HL-60 (cell line): Measurements from ENCODE around the gene SCMH1.

Experiments used
- DNase-seq, 2 experiments: peaks; one replicate each; pipeline ENCODE4 v3.0.0-alpha.2; 2010 to 2020; ENCODE audit warnings: low read depth in 1 of 2, low spot score in 1 of 2
- H3K27ac ChIP-seq: fragments of 250-450 bp; sonication (Bioruptor Pico); replicated peaks from 2 replicates; pipeline ENCODE4 v1.5.1; 2020; ENCODE audit warnings: mild to moderate bottlenecking, moderate library complexity
- H3K27me3 ChIP-seq: fragments of 250-450 bp; sonication (Bioruptor Pico); 2 replicates; pipeline ENCODE4 v1.5.1; 2021; ENCODE audit warnings: mild to moderate bottlenecking, moderate library complexity; ENCODE audit not compliant: insufficient read depth, poor library complexity, severe bottlenecking
- H3K4me3 ChIP-seq: replicated peaks from 2 replicates; pipeline ENCODE4 v1.5.1; 2011; ENCODE audit warnings: mild to moderate bottlenecking, control low read depth, low read length; ENCODE audit not compliant: insufficient read depth
- CTCF ChIP-seq: IDR thresholded peaks from one replicate; pipeline ENCODE4 v1.5.1; 2011; ENCODE audit warnings: low read length, control low read depth, inconsistent platforms; ENCODE audit not compliant: insufficient read depth
- GABPA ChIP-seq: IDR thresholded peaks from 2 replicates; pipeline ENCODE4 v1.6.1; 2012; ENCODE audit warnings: low read depth
- POLR2AphosphoS5 ChIP-seq: IDR thresholded peaks from 2 replicates; pipeline ENCODE4 v1.6.1; 2012; ENCODE audit warnings: low read depth
- REST ChIP-seq: IDR thresholded peaks from 2 replicates; pipeline ENCODE4 v1.6.1; 2012; ENCODE audit warnings: low read depth; ENCODE audit not compliant: insufficient replicate concordance
- SPI1 ChIP-seq: IDR thresholded peaks from 2 replicates; pipeline ENCODE4 v1.6.1; 2012; ENCODE audit warnings: low read depth, mild to moderate bottlenecking, borderline replicate concordance

Gene SCMH1

GRCh38 chr1:41169066-41169798 lies 72.9 kb downstream of the SCMH1 start:
- Histone ChIP-seq H3K27me3 (no peaks in the 10 kb centered on the region), H3K4me3 (no peak overlapping the region), H3K27ac (no peak overlapping the region)
- TF ChIP-seq GABPA (no peak), POLR2AphosphoS5 (no peak), SPI1 (no peak), CTCF (no peak), REST (no peak)
- DNase-seq: no peak

GRCh38 chr1:41167667-41168066 lies 74.4 kb downstream of the SCMH1 start:
- Histone ChIP-seq H3K27ac (no peak overlapping the region), H3K27me3 (no peaks in the 10 kb centered on the region), H3K4me3 (no peak overlapping the region)
- DNase-seq: no peak
- TF ChIP-seq REST: no peak
- no peak for TF ChIP-seq CTCF
- no peak for TF ChIP-seq POLR2AphosphoS5
- TF ChIP-seq GABPA: no peak
- TF ChIP-seq SPI1: no peak

- TF ChIP-seq REST (no peak), SPI1 (no peak), GABPA (no peak), CTCF (no peak), POLR2AphosphoS5 (no peak)
- H3K4me3 ChIP-seq: no peak overlapping the region
- no peak for DNase-seq
Measured at GRCh38 chr1:41164727-41165126, 77.4 kb downstream of the SCMH1 start.

More at GRCh38 chr1:41164727-41165126, 77.4 kb downstream of the SCMH1 start:
- H3K27me3 ChIP-seq: no peaks in the 10 kb centered on the region
- H3K27ac ChIP-seq: no peak overlapping the region
